HepG2 (cell line): ENCODE results near the gene EGLN1. TPM values are rescaled to one million over a fixed set of nuclear protein-coding genes. Genes with fewer than 3 reads are reported as not detected.

Source experiments
- E2F2 ChIP-seq: sonication (generic); formaldehyde crosslinking; IDR thresholded peaks from 2 replicates; pipeline ENCODE4 v1.4.0; 2020; ENCODE audit warnings: missing genetic modification reagents, borderline replicate concordance
- FOXC1 ChIP-seq: sonication (generic); formaldehyde crosslinking; IDR thresholded peaks from 2 replicates; pipeline ENCODE4 v1.8.0; 2022; ENCODE audit warnings: mild to moderate bottlenecking, missing genetic modification reagents, borderline replicate concordance
- FOXK2 ChIP-seq: fragments of 450-650 bp; IDR thresholded peaks from 2 replicates; pipeline ENCODE4 v1.6.1; 2016
- GLMP ChIP-seq: sonication (generic); formaldehyde crosslinking; IDR thresholded peaks from 2 replicates; pipeline ENCODE4 v1.9.0; 2021; ENCODE audit warnings: missing genetic modification reagents, mild to moderate bottlenecking, borderline replicate concordance
- KDM2A ChIP-seq: sonication (generic); formaldehyde crosslinking; IDR thresholded peaks from 2 replicates; pipeline ENCODE4 v1.4.0; 2020; ENCODE audit warnings: low read depth, missing genetic modification reagents, borderline replicate concordance
- SALL1 ChIP-seq: sonication (generic); formaldehyde crosslinking; IDR thresholded peaks from 2 replicates; pipeline ENCODE4 v1.8.0; 2022; ENCODE audit warnings: mild to moderate bottlenecking, missing genetic modification reagents
- XRCC5 ChIP-seq: fragments of 200-400 bp; formaldehyde crosslinking; optimal IDR thresholded peaks from 2 replicates; pipeline ENCODE3; 2017; ENCODE audit warnings: mild to moderate bottlenecking, low read length
- ZBTB38 ChIP-seq: sonication (generic); formaldehyde crosslinking; IDR thresholded peaks from 2 replicates; pipeline ENCODE4 v1.5.1; 2020; ENCODE audit warnings: mild to moderate bottlenecking, missing genetic modification reagents
- ZKSCAN5 ChIP-seq: sonication (generic); formaldehyde crosslinking; IDR thresholded peaks from 2 replicates; pipeline ENCODE4 v1.5.1; 2020; ENCODE audit warnings: mild to moderate bottlenecking, missing genetic modification reagents
- ZNF687 ChIP-seq: sonication (generic); formaldehyde crosslinking; IDR thresholded peaks from 2 replicates; pipeline ENCODE4 v1.5.1; 2020; ENCODE audit warnings: mild to moderate bottlenecking, missing genetic modification reagents, moderate library complexity
- polyA plus RNA-seq, 8 experiments: library from polyadenylated mRNA; depleted of rRNA in 3 of 8; stranded (reverse) in 7 of 8; unstranded in 1 of 8; fragments of >200 nt; fragmentation: Illumina TruSeq in 4 of 8; extraction: Trizol in 4 of 8; gene quantifications; 2 replicates each; pipeline versions ENCODE4 v1.2.1 to v1.2.3, GENCODE V29; 2011 to 2016; ENCODE audit warnings: low read depth in 4 of 8, missing spikeins in 1 of 8, mixed read lengths in 1 of 8; ENCODE audit not compliant: insufficient read depth in 1 of 8
- total RNA-seq, 5 experiments: library from RNA; depleted of rRNA; stranded (reverse); fragments of >200 nt; fragmentation: Illumina TruSeq; extraction: Trizol; gene quantifications; 2 replicates each; pipeline ENCODE4 v1.2.3, GENCODE V29; 2016; ENCODE audit warnings: low read depth in 1 of 5
- TF ChIP-seq, protein P1 (sequence below): sonication (generic); formaldehyde crosslinking; IDR thresholded peaks from 2 replicates; pipeline ENCODE4 v1.9.0; 2022; ENCODE audit warnings: missing genetic modification reagents, mild to moderate bottlenecking, borderline replicate concordance
- TF ChIP-seq, protein P2 (sequence below): sonication (generic); formaldehyde crosslinking; IDR thresholded peaks from 2 replicates; pipeline ENCODE4 v1.4.0; 2020; ENCODE audit warnings: missing genetic modification reagents, borderline replicate concordance
- TF ChIP-seq, protein P3 (sequence below): sonication (generic); formaldehyde crosslinking; IDR thresholded peaks from 2 replicates; pipeline ENCODE4 v1.9.0; 2021; ENCODE audit warnings: missing genetic modification reagents, borderline replicate concordance

EGLN1 gene
- total and polyA plus RNA-seq, 2 of the 13 experiments (the other 11 are each of a cell fraction or from before 2014, with no cell fraction given) = 34.4 to 44.1 TPM

DNA sequence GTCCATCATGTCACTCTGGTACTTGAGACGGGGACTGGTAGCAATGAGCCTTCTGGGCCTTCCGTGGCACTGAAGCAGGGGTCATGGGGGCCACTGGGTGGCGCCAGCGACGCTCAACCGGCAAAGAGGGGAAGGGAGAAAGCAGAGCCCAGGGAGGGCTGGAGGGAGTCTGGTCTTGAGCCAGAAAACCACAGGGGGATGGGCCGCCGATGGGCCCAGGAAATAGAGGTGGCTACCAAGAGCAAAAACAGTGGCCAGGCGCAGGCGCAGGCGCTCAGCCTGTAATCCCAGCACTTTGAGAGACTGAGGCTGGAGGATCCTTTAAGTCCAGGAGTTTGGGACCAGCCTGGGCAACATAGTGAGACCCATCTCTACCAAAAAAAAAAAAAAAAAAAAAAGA is 106.2 kb downstream of the EGLN1 start (continued):
- TF ChIP-seq ZNF687 = peak; percentile 39
- no peak for TF ChIP-seq GLMP (CRISPR knock-in tag)
- no peak for TF ChIP-seq ZKSCAN5 (CRISPR knock-in tag)
- TF ChIP-seq, protein P1, sequence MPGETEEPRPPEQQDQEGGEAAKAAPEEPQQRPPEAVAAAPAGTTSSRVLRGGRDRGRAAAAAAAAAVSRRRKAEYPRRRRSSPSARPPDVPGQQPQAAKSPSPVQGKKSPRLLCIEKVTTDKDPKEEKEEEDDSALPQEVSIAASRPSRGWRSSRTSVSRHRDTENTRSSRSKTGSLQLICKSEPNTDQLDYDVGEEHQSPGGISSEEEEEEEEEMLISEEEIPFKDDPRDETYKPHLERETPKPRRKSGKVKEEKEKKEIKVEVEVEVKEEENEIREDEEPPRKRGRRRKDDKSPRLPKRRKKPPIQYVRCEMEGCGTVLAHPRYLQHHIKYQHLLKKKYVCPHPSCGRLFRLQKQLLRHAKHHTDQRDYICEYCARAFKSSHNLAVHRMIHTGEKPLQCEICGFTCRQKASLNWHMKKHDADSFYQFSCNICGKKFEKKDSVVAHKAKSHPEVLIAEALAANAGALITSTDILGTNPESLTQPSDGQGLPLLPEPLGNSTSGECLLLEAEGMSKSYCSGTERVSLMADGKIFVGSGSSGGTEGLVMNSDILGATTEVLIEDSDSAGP (CRISPR knock-in tag) = peak; percentile 50; the same call in 1 of the 2 replicates
- peak; percentile 52; the same call in 1 of the 2 replicates for TF ChIP-seq KDM2A (CRISPR knock-in tag)
- TF ChIP-seq FOXC1 (CRISPR knock-in tag) = 0 out of 2 replicates have a peak, but pooled peaks have one; percentile 31
- no peak for TF ChIP-seq FOXK2
- TF ChIP-seq SALL1 (CRISPR knock-in tag) = peak; percentile 50; the same call in 1 of the 2 replicates
- no peak for TF ChIP-seq ZBTB38 (CRISPR knock-in tag)
- TF ChIP-seq, protein P2, sequence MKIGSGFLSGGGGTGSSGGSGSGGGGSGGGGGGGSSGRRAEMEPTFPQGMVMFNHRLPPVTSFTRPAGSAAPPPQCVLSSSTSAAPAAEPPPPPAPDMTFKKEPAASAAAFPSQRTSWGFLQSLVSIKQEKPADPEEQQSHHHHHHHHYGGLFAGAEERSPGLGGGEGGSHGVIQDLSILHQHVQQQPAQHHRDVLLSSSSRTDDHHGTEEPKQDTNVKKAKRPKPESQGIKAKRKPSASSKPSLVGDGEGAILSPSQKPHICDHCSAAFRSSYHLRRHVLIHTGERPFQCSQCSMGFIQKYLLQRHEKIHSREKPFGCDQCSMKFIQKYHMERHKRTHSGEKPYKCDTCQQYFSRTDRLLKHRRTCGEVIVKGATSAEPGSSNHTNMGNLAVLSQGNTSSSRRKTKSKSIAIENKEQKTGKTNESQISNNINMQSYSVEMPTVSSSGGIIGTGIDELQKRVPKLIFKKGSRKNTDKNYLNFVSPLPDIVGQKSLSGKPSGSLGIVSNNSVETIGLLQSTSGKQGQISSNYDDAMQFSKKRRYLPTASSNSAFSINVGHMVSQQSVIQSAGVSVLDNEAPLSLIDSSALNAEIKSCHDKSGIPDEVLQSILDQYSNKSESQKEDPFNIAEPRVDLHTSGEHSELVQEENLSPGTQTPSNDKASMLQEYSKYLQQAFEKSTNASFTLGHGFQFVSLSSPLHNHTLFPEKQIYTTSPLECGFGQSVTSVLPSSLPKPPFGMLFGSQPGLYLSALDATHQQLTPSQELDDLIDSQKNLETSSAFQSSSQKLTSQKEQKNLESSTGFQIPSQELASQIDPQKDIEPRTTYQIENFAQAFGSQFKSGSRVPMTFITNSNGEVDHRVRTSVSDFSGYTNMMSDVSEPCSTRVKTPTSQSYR (CRISPR knock-in tag) = peak; percentile 36; the same call in 1 of the 2 replicates
- peak; percentile 86 for TF ChIP-seq XRCC5
- TF ChIP-seq, protein P3, sequence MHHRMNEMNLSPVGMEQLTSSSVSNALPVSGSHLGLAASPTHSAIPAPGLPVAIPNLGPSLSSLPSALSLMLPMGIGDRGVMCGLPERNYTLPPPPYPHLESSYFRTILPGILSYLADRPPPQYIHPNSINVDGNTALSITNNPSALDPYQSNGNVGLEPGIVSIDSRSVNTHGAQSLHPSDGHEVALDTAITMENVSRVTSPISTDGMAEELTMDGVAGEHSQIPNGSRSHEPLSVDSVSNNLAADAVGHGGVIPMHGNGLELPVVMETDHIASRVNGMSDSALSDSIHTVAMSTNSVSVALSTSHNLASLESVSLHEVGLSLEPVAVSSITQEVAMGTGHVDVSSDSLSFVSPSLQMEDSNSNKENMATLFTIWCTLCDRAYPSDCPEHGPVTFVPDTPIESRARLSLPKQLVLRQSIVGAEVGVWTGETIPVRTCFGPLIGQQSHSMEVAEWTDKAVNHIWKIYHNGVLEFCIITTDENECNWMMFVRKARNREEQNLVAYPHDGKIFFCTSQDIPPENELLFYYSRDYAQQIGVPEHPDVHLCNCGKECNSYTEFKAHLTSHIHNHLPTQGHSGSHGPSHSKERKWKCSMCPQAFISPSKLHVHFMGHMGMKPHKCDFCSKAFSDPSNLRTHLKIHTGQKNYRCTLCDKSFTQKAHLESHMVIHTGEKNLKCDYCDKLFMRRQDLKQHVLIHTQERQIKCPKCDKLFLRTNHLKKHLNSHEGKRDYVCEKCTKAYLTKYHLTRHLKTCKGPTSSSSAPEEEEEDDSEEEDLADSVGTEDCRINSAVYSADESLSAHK (CRISPR knock-in tag) = no peak
- no peak for TF ChIP-seq E2F2 (CRISPR knock-in tag)
